Measurements from ENCODE around the gene PRSS22.

GRCh38 chr16:2830355-2830695, 27.6 kb downstream of the PRSS22 start:
- TF ChIP-seq POLR2A (IDR thresholded peaks at IDR 0.05) = no peak
- TF ChIP-seq, protein P1, sequence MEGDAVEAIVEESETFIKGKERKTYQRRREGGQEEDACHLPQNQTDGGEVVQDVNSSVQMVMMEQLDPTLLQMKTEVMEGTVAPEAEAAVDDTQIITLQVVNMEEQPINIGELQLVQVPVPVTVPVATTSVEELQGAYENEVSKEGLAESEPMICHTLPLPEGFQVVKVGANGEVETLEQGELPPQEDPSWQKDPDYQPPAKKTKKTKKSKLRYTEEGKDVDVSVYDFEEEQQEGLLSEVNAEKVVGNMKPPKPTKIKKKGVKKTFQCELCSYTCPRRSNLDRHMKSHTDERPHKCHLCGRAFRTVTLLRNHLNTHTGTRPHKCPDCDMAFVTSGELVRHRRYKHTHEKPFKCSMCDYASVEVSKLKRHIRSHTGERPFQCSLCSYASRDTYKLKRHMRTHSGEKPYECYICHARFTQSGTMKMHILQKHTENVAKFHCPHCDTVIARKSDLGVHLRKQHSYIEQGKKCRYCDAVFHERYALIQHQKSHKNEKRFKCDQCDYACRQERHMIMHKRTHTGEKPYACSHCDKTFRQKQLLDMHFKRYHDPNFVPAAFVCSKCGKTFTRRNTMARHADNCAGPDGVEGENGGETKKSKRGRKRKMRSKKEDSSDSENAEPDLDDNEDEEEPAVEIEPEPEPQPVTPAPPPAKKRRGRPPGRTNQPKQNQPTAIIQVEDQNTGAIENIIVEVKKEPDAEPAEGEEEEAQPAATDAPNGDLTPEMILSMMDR (IDR thresholded peaks at IDR 0.05) = no peak
